Measurements from ENCODE around the gene GAA. TPM values are rescaled to one million over a fixed set of nuclear protein-coding genes. Genes with fewer than 3 reads are reported as not detected.
"Not testable (repeated sequence)": the region's sequence is repeated elsewhere in the genome, so short reads cannot be mapped to it uniquely, and the experiment has no call there.

GAA gene
- total RNA-seq, 1 donor from 2014 or later, result 60.7 TPM

DNA sequence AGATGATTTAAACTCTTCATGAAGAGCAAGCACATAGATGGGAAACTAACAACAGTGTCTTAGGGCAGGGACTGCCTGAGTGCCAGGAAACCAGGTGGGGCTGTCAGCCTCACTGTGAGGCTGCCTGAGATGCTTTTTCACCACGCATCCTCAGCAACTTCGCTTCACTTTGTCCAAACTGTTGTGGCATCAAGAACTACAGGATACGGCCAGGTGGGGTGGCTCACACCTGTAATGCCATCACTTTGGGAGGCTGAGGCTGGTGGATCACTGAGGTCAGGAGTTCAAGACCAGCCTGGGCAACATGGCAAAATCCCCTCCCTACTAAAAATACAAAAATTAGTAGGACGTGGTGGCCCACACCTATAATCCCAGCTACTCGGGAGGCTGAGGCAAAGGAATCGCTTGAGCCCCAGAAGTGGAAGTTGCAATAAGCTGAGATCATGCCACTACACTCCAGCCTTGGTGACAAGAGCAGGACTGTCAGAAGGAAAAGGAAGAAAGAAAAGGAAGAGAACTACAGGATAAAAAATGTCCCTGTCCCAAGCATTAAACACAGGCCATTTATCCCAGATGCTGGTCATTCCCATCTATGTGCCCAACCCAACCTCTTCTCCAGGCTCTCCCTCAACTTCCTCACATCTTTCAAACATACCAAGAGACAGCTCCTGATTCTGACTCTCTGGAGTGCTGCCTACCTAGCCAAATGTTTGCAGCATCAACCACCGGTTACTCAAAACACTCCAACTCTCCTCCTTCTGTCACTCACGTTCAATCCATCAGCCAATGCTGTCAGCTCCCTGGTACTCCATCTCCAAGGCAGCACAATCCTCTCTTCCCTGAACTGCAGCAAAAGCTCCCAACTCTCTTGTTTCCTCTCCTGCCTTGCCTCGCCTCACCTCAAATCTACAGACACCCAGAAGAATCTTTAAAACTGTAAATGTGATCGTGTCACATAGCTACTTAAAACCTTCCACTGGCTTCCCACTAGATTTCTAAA, 44.0 kb downstream of the GAA start:
- no peak for DNase-seq (ENCODE audit: low spot score)

DNA sequence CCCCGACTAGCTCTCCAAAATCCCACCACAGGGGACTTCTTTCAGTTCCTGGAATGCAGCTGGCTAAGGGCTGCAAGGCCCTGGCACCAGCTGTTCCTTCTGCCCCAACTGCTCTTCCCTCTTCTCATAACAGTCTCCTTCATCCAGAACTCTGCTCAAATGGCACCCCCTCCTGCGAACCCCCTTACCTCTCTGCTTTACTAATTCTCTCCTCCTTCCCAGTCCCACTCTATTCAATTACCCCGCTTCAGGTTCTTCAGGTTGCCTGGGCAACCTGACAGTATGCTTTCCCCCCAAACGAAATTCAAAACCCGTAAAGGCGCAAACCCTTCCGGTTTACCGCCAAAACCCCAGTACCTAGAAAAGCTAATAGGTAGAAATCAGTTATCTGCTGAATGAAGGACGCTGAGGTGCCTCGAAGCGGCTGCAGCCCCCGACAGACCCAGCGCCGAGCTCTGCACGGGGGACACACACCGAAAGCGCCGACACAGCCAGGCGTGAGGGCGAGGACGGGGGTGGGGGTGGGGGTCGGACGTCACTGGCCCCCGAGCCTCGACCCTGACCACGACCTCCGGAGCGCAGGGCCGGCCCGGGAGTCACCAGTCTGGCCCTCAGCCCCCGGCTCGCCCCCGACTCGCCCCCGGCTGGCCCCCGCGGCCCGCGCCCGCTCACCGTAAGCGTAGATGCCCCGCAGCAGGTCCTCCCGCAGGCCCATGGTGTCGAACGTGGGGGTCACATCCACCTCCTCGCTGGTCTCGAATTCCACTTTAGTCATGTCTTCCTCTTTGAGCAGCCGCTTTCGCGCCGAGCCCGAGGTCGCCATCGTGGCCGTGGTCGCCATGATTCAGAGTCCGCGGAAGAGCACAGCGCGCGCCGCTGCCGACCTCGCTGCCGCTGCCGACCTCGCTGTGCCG, 45.0 kb downstream of the GAA start:
- no peak for DNase-seq (ENCODE audit: low spot score)

DNA sequence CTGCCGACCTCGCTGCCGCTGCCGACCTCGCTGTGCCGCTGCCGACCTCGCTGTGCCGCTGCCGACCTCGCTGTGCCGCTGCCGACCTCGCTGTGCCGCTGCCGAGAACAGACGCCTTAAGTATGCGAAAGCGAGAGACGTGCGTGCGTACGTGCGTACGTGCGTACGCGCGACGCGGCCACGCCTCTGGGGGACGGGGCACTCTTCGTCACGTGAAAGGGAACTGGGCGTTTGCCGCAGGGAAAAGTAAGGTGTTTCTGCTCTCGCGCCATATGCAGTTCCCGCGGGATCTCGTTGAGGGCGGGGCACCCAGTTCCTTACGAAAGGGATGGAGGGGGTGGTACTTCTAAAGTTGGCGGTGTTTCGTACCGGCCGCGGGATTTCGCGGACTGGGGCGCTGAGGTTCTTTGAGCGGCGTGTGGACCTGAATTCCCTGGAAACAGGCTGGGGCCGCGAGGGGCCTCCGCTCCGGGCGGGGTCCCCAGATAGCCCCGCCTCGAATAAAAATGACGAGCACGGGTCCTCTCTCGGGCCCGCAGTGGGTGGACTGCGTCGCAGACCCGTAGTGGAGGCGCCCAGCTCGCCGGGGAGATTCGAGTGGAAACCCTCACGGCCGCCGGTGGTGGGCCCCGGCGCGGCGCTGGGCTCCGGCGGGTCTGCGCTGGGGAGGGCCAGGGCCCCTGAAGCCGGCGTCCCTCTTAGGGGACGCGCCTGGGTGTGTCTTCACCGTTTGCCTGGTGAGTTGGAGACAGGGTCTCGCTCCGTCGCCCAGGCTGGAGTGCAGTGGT, 45.8 kb downstream of the GAA start, which contains the start of gene EIF4A3:
TSS of gene EIF4A3 (minus strand) at position 94 of the 788 bp plus-strand sequence. CDS start 167 bp downstream, outside the sequence.
- peak; percentile 99 for DNase-seq (ENCODE audit: low spot score)

DNA sequence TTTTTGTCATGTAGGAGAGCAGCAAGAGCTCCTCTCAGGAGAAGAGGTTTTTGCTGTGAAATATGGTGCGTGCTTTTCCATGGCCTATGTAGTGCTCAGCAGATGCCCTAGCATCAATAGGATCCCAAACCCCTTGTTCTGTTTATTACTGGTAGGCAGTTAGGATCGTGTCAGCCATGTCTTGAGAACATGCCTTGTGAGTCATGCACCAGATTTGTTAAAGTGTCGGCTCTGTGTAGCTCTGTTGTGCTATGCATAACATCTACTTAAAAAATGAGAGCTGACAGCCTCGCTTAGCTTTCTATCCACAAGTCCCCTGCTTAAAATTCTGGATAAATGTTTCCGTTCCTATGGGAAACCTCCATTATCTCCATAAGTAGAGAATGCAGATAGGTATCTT, 50.0 kb downstream of the GAA start:
- DNase-seq (ENCODE audit: low spot score), result no peak

DNA sequence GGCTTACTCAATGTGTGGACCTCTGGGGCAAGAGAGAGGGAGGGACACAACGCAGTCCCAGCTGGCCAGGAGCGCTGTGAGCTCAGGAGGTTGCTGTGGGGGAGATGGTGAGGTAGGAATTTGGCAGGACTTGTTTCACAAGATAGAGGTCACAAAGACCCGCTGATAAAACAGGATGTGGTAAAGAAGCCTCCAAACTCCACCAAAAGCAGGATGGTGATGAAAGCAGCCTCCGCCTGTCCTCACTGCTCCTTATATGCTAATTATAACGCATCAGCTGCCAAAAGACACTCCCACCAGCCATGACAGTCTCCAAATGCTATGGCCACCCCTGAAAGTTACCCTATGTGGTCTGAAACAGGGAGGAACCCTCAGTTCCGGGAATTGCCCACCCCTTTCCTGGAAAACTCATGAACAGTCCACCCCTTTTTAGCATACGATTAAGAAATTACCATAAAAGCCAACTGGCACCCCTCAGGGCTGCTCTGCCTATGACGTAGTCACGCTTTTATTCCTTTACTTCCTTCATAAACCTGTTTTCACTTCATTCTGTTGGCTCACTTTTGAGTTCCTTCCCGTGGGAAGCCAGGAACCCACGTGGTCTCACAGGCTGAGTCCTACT, 50.8 kb downstream of the GAA start:
- no peak for DNase-seq (ENCODE audit: low spot score)

DNA sequence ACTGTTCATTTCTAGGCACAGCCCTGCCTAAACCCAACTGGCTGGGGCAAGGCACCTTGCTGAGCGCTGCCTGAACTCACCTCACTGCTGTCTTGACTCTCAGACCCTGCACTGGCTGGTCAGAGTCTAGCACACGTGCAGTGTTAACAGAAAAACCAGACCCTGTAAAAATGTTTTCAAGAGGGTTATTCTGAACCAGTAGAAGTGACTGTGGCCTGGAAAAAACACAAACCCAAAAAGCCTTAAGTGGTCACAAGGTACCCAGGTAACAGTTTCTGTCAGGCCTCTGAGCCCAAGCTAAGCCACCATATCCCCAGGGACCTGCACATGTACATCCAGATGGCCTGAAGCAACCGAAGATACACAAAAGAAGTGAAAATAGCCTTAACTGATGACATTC, 51.6 kb downstream of the GAA start:
- no peak for DNase-seq (ENCODE audit: low spot score)

DNA sequence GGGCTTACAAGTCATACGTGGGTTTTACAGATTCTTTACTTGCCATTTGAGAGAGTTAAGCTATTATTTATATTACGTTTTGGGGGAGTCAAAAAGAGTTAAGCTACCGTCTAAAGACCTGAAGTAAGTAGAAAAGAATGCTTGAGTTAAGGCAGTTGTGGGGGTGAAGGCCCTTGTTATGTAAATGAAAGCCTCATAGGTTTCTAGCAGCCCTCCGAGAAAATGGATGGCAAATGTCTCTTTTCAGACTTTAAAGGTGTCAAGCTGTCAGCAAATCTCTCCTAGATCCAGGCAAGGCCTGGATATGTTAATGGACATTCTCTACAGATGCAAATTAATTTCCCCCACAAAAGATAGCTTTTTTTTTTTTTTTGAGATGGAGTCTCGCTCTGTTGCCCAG, 52.8 kb downstream of the GAA start:
- no peak for DNase-seq (ENCODE audit: low spot score)

DNA sequence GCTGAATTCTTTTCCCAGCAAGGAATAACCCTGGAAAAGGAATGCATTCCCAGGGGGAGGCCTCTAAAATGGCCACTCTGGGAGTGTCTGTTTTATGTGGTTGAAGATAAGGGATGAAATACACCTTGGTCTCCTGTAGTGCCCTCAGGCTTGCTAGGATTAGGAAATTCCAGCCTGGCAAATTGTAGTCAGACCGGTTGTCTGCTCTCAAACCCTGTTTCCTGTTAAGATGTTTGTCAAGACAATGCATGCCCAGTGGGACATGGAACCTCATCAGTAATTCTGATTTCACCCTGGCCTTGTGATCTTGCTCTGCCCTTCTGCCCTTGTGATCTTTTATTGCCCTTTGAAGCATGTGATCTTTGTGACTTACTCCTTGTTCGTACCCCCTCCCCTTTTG, 54.2 kb downstream of the GAA start:
- not testable (repeated sequence) for DNase-seq (ENCODE audit: low spot score)

DNA sequence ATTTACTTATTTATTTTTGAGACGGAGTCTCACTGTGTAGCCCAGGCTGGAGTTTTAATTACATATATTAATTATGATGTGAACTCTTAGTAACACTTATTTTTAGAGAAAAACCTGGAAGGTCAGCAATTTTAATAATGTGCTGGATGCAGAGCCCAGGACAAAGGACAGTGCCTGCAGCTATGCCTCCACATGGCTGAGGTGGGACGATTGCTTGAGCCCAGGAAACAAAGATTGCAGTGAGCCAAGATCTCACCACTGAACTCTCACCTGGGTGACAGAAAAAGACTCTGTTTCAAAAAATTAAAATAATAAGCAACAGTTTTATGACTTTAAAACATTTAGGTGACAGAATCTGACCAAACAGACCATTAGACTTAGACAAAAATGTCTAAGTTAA, 57.5 kb downstream of the GAA start:
- no peak for DNase-seq (ENCODE audit: low spot score)

DNA sequence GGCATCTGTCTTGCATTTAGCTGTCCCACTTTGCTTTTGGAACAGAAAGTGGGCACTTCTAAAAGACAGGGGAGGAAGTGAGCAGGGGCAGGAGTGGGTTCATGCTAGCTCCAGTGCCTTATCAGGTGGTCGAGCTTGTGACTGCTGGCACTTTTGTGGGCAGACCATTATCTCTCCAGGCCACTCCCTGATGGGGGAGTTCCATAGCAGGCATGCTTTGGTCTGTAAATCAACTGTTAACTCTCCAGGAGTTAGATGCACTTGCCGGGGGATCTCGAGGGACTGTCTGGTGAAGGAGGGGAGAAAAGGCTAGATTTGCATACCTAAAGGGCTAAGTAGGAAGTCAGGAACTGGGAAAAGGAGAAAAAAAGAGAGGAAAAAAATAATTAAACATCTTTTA, 59.2 kb downstream of the GAA start:
- no peak for DNase-seq (ENCODE audit: low spot score)

DNA sequence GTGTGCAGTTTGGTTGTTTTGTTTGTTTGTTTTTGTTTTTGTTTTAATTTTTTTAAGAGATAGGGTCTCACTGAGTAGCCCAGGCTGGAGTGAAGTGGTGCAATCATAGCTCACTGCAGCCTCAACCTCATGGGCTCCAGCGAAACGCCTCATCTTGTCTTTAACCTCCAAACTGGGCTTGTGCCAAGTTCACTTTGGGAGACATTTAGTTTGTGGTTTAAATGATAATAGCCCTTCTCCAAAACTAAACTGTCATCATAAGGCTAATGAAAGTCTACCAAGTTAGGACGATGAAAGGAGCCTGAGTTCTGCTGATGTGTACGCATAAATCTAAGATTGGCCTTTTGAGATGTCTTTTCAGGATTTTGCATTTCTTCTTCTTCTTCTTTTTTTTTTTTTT, 62.0 kb downstream of the GAA start:
- no peak for DNase-seq (ENCODE audit: low spot score)

DNA sequence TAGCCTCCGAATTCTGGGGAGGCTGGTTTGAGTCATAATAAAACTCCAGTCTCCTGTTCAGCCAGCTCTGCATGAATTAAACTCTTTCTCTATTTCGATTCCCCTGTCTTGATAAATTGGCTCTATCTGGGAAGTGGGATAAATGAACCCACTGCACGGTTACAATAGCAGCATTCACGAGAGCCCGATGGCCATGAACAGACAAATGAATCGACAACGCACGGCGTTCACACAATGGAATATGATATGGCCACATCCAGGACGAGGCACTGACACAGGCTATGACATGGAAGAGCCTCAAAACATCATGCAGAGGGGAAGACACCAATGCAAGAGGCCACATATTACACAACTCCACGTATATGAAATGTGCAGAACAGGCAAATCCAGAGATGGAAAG, 62.8 kb downstream of the GAA start:
- DNase-seq (ENCODE audit: low spot score), result no peak

DNA sequence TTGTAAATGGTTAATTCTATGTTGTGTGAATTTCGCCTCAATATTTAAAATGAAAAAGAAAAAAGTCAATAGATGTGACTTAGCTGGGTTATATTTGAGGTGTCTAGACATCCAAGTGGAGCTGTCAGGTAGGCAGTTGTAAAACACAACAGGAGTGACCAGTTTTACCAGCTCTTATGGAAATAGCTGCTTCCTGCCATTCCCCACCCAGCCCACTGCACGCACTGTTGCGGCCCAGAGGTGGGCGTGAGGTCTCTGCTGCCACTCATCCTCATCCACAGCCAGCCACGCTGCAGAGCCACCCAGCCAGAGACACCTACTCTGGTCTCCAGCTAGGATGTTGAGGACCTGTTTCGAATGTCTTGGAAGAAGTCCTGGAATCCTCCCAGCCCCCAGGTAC, 65.1 kb downstream of the GAA start:
- no peak for DNase-seq (ENCODE audit: low spot score)

DNA sequence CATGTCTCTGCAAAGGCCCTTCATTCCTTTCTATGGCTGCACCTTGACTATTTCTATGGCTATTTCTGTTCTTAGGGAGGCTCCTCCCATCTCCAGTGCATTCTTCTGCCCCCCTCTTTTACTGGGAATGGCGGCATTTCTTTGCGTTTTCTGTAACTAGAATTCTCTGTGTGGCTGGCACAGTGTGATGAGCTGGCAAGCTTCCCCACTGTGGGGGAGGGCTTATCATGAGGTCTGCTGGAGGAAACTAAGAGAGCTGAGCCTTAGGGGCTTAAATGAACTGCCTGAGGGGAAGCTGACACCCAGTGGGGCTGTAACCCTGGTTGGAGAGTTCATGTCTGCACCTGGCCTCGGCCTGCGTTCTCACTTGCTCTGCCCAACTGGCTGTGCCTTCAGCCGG, 67.0 kb downstream of the GAA start:
- DNase-seq (ENCODE audit: low spot score), result no peak

DNA sequence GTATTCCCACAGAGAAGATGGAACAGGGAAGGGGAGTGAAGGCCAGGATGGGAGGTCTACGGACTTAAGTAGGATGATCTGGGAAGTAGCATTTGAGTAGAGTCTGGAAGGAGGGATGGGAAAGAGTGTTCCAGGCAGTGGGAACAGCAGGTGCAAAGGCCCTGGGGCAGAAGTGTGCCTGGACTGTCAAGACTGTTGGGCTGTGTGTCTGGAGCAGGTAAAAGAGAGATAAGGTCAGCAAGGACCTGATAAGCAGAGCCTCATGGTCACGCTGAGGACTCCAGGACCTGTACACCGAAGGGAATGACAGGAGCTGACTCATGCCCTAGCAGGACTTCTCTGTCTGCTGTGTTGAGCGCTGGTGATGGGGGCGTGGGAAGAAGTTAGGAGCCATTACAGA, 67.7 kb downstream of the GAA start:
- DNase-seq (ENCODE audit: low spot score), result no peak

Other genes starting within 250 kb of the GAA start
- gene TBC1D16, start 65.7 kb upstream of the GAA start, total RNA-seq, result 37.0 TPM
- 12.4 TPM for gene CCDC40, start 64.9 kb upstream of the GAA start, total RNA-seq
- gene EIF4A3, start 45.5 kb downstream of the GAA start, total RNA-seq, result 84.8 TPM
- 19.3 TPM for gene CARD14, start 68.4 kb downstream of the GAA start, total RNA-seq
- 64.1 TPM for gene SGSH, start 118.8 kb downstream of the GAA start, total RNA-seq
- 25.5 TPM for gene SLC26A11, start 118.8 kb downstream of the GAA start, total RNA-seq
- gene RNF213, start 159.3 kb downstream of the GAA start, total RNA-seq, result 221 TPM